Sigmoid colon (tissue), 4 donors: ENCODE results near the gene ERGIC1.

ENCODE experiments used
- EP300 ChIP-seq, 4 donors: sonication (generic); formaldehyde crosslinking; IDR thresholded peaks; one replicate each; pipeline ENCODE4 v1.6.1; 2017; ENCODE audit warnings: antibody characterized with exemption in 4 of 4
- POLR2A ChIP-seq, 2 donors: fragments of 450-650 bp; IDR thresholded peaks; one replicate each; pipeline ENCODE4 v1.6.1; 2016; ENCODE audit warnings: antibody characterized with exemption in 2 of 2, mild to moderate bottlenecking in 2 of 2, moderate library complexity in 2 of 2
- POLR2AphosphoS5 ChIP-seq, 4 donors: sonication (generic); formaldehyde crosslinking; IDR thresholded peaks; one replicate each; pipeline ENCODE4 v1.6.1; 2017; ENCODE audit warnings: antibody characterized with exemption in 4 of 4
- TF ChIP-seq, protein P1 (sequence below), 4 experiments: fragments of 450-650 bp in 3 of 4; fragments of 200-600 bp in 1 of 4; IDR thresholded peaks; one replicate each; pipeline ENCODE4 v1.5.1; 2016 to 2019; ENCODE audit warnings: antibody characterized with exemption in 4 of 4, mild to moderate bottlenecking in 3 of 4, moderate library complexity in 2 of 4

DNA sequence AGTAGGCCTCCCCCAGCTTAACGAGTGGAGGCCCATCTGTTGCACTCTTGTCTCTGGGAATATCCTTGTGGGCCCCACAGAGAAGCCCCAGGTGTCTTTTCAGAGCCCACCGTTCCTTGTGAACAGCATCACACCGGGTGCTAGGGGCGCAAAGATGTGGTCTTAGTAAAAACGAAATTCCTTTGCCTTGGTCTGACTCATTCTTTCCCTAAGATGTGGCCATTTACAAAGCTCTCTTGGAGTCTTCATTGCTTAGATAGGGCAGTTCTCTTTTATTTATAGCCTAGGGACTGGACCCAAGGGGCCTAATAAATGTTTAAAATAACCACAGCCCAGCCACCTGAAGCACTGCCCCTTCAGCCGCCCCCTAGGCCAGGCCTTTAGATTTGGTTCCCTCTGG is 72.4 kb downstream of the ERGIC1 start:
- TF ChIP-seq POLR2AphosphoS5 (IDR thresholded peaks at IDR 0.05) (peak; percentile 10 to 54 (median 48)), POLR2A (IDR thresholded peaks at IDR 0.05) (no peak), EP300 (IDR thresholded peaks at IDR 0.05) (peak in 2 of 4 donors; percentile 41 to 47)
- TF ChIP-seq, protein P1, sequence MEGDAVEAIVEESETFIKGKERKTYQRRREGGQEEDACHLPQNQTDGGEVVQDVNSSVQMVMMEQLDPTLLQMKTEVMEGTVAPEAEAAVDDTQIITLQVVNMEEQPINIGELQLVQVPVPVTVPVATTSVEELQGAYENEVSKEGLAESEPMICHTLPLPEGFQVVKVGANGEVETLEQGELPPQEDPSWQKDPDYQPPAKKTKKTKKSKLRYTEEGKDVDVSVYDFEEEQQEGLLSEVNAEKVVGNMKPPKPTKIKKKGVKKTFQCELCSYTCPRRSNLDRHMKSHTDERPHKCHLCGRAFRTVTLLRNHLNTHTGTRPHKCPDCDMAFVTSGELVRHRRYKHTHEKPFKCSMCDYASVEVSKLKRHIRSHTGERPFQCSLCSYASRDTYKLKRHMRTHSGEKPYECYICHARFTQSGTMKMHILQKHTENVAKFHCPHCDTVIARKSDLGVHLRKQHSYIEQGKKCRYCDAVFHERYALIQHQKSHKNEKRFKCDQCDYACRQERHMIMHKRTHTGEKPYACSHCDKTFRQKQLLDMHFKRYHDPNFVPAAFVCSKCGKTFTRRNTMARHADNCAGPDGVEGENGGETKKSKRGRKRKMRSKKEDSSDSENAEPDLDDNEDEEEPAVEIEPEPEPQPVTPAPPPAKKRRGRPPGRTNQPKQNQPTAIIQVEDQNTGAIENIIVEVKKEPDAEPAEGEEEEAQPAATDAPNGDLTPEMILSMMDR (IDR thresholded peaks at IDR 0.05) = no peak
